Activated CD4-positive, alpha-beta T cell treated with anti-CD3 and anti-CD28 coated beads, Interleukin-2, amount 10 ng/mL, durations not matched to agents 7 days and 5 days (primary cell): ENCODE data around the gene FXYD1. TPM values are rescaled to one million over a fixed set of nuclear protein-coding genes. Genes with fewer than 3 reads are reported as not detected.

ENCODE experiments used
- CTCF ChIA-PET: fragments of 350-600 bp; sonication (Branson Sonifier 250); formaldehyde crosslinking; loops from one replicate; lab custom pipeline; 2021; ENCODE audit warnings: antibody characterized with exemption; lab: Charles Lee
- POLR2A ChIA-PET: fragments of 350-600 bp; sonication (Branson Sonifier 250); formaldehyde crosslinking; loops from one replicate; lab custom pipeline; 2021; ENCODE audit warnings: antibody characterized with exemption; lab: Charles Lee
- DNase-seq: peaks from one replicate; pipeline ENCODE4 v3.0.0-alpha.2; 2020
- H3K27ac Mint-ChIP-seq: one replicate; pipeline ENCODE4 v1.8.0; 2021; ENCODE audit warnings: mild to moderate bottlenecking, moderate library complexity, mixed read lengths
- H3K27me3 Mint-ChIP-seq: one replicate; pipeline ENCODE4 v1.8.0; 2021; ENCODE audit warnings: mixed read lengths
- H3K36me3 Mint-ChIP-seq: one replicate; pipeline ENCODE4 v1.8.0; 2021; ENCODE audit warnings: low read depth, mixed read lengths
- H3K4me1 Mint-ChIP-seq: one replicate; pipeline ENCODE4 v1.8.0; 2021; ENCODE audit warnings: mixed read lengths
- H3K4me3 Mint-ChIP-seq: one replicate; pipeline ENCODE4 v1.8.0; 2021; ENCODE audit warnings: mild to moderate bottlenecking, moderate library complexity, mixed read lengths
- H3K9me3 Mint-ChIP-seq: one replicate; pipeline ENCODE4 v1.8.0; 2021; ENCODE audit warnings: mixed read lengths
- total RNA-seq, 2 experiments: library from RNA; stranded (reverse); gene quantifications; one replicate each; pipeline ENCODE4 v1.2.3, GENCODE V29; 2021

FXYD1 gene
- total RNA-seq, 2 experiments from 2014 or later, result 1.0 to 1.8 TPM

DNA sequence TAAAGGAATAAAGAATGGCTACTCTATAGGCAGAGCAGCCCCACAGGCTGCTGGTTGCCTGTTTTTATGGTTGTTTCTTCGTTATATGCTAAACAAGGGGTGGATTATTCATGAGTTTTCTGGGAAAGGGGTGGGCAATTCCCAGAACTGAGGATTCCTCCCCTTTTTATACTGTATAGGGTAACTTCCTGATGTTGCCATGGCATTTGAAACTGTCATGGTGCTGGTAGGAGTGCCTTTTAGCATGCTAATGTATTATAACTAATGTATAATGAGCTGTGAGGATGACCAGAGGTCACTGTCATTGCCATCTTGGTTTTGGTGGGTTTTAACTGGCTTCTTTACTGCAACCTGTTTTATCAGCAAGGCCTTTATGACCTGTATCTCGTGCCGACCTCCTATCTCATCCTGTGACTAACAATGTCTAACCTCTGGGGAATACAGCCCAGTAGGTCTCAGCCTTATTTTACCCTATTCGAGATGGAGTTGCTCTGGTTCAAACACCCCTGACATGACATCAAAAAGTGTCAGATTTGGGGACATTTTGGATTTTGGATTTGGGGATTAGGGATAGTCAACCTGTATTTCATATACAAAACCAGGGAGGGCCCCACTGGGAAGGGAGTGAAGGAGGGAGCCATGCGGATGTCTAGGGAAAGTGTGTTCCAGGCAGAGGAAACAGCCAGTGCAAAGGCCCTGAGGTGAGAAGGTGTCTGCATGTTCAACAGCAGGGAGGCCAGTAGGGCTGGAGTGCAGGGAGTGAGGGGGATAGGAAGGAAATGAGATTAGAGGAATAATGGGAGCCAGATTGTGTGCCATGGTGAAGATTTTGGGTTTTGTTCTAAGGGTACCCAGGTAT lies 26.8 kb downstream of the FXYD1 start:
- no peak for DNase-seq
- Mint-ChIP-seq H3K9me3 (peaks cover 51% of the 10 kb centered on the region), H3K36me3 (peaks cover 98% of the 10 kb centered on the region), H3K4me1 (peaks cover 48% of the 10 kb centered on the region), H3K27ac (peak overlapping the region; percentile 63), H3K4me3 (no peak overlapping the region), H3K27me3 (no peaks in the 10 kb centered on the region)
- ChIA-PET CTCF (interaction anchor here (3.2 kb wide), 1 partner anchor 12 kb away, joined by 14 read pairs; the partner anchor contains the start of gene FXYD5), POLR2A (no interaction called here)

DNA sequence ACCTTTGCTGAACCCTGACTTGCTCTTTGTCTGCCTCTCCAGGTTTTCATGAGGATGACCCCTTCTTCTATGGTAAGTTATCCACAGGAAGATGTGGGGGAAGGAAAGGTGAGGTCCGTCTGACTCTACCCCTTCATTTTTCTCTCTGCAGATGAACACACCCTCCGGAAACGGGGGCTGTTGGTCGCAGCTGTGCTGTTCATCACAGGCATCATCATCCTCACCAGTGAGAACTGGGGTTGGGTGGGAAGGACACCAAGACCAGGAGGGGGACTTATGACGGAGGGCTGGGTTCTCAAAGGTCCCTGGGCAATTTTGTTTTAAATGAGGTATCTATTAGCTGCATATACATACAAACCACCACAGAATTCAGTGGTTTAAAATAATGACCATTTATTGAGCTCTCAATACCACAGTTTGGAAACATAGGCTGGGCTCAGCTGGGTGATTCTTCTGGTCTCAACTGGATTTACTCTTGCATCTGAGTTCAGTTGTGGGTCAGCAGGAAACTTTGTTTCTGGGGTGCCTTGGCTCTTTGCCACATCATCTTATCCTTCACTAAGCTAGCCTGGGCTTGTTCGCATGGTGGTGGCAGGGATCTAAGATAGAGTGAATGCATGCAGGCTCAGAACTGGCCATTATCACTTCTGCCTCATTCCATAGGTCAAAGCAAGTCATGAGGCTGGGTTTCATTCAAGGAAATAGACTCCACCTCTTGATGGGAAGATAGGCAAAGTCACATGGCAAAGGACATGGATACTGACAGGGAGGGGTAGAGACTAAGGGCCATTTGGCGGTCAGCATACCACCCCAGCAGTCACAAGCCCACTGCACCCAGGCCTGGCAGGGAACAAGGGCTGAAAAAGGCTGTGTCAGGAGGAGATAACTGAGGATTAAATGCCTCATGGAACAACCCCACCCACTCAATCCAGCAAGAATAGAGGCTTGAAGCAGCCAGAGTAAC lies 27.8 kb downstream of the FXYD1 start:
- H3K9me3 Mint-ChIP-seq, result peaks cover 48% of the 10 kb centered on the region
- CTCF ChIA-PET, result interaction anchor here (0.6 to 3.2 kb wide), 2 partner anchors 13 to 23 kb away, joined by 4 to 14 read pairs; partner anchors contain the start of genes FXYD5 and FXYD7
- H3K27me3 Mint-ChIP-seq, result no peaks in the 10 kb centered on the region
- H3K4me3 Mint-ChIP-seq, result peak overlapping the region; percentile 32
- peaks cover 95% of the 10 kb centered on the region for H3K36me3 Mint-ChIP-seq
- DNase-seq, result no peak
- peak overlapping the region; percentile 91 for H3K27ac Mint-ChIP-seq
- POLR2A ChIA-PET, result no interaction called here
- peaks cover 51% of the 10 kb centered on the region for H3K4me1 Mint-ChIP-seq

- Mint-ChIP-seq H3K36me3 (peaks cover 93% of the 10 kb centered on the region), H3K27me3 (no peaks in the 10 kb centered on the region), H3K4me3 (no peak overlapping the region), H3K27ac (peak overlapping the region; percentile 91), H3K9me3 (peaks cover 44% of the 10 kb centered on the region), H3K4me1 (peaks cover 51% of the 10 kb centered on the region)
- peak; percentile 27 for DNase-seq
- POLR2A ChIA-PET, result no interaction called here
- CTCF ChIA-PET, result interaction anchor here (1.6 to 3.2 kb wide), 2 partner anchors 12 to 14 kb away, joined by 4 to 14 read pairs; partner anchors contain the start of gene FXYD5
Observed at GRCh38 chr19:35167251-35168119, 28.9 kb downstream of the FXYD1 start.

DNA sequence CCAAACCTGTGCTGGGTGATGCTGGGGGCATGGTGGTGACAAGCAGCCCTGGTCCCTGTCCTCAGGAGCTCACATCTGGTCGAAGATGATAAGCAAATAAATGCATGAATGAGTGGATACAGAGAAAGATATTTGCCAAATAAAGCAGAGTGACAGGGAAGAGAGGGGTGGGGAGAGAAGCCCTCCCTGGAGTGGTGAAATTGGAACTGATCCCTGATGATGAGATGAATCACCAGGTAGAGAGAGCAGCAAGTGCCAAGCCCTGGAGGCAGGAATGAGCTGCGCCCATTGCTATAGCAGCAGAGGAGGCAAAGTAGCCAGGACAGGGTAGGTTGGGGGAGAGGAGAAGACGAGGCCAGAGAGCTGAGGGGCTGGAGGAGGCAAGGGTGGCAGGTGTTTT lies 29.6 kb downstream of the FXYD1 start:
- Mint-ChIP-seq H3K36me3 (peaks cover 93% of the 10 kb centered on the region), H3K4me1 (peaks cover 51% of the 10 kb centered on the region), H3K4me3 (no peak overlapping the region), H3K27me3 (no peaks in the 10 kb centered on the region), H3K27ac (peak overlapping the region; percentile 87), H3K9me3 (peaks cover 39% of the 10 kb centered on the region)
- ChIA-PET POLR2A (no interaction called here), CTCF (interaction anchor here (1.6 to 3.2 kb wide), 2 partner anchors 12 to 15 kb away, joined by 4 to 14 read pairs; partner anchors contain the start of gene FXYD5)
- DNase-seq, result no peak

DNA sequence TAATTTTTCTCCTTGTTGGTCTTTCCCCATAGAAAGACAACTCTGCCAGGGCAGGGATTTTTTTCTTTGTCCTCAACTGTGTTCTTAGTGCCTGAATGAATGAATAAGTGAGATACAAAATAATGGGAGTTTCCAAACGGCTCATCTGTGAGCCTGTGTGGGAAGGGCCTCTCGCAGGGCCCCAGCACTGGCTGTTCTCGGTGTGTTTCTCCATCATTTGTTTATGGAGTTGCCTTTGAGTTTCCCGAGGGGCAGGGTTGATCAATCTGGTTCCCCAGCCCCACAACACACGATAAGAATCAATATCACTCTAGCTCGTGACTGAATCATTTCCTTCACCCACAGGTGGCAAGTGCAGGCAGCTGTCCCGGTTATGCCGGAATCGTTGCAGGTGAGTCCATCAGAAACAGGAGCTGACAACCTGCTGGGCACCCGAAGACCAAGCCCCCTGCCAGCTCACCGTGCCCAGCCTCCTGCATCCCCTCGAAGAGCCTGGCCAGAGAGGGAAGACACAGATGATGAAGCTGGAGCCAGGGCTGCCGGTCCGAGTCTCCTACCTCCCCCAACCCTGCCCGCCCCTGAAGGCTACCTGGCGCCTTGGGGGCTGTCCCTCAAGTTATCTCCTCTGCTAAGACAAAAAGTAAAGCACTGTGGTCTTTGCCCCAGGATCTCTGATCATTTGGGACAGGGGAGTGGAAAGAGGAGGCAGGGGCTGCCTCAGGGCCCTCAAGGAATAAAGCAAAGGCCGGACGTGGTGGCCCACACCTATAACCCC lies 30.8 kb downstream of the FXYD1 start:
- CTCF ChIA-PET, result interaction anchor here (1.0 to 1.6 kb wide), 2 partner anchors 10 to 64 kb away, joined by 4 read pairs; no protein-coding TSS in a partner anchor
- peaks cover 88% of the 10 kb centered on the region for H3K36me3 Mint-ChIP-seq
- H3K4me1 Mint-ChIP-seq, result peaks cover 55% of the 10 kb centered on the region
- peak overlapping the region; percentile 50 for H3K27ac Mint-ChIP-seq
- POLR2A ChIA-PET, result no interaction called here
- DNase-seq, result no peak
- no peak overlapping the region for H3K4me3 Mint-ChIP-seq
- peaks cover 28% of the 10 kb centered on the region for H3K9me3 Mint-ChIP-seq
- H3K27me3 Mint-ChIP-seq, result no peaks in the 10 kb centered on the region

DNA sequence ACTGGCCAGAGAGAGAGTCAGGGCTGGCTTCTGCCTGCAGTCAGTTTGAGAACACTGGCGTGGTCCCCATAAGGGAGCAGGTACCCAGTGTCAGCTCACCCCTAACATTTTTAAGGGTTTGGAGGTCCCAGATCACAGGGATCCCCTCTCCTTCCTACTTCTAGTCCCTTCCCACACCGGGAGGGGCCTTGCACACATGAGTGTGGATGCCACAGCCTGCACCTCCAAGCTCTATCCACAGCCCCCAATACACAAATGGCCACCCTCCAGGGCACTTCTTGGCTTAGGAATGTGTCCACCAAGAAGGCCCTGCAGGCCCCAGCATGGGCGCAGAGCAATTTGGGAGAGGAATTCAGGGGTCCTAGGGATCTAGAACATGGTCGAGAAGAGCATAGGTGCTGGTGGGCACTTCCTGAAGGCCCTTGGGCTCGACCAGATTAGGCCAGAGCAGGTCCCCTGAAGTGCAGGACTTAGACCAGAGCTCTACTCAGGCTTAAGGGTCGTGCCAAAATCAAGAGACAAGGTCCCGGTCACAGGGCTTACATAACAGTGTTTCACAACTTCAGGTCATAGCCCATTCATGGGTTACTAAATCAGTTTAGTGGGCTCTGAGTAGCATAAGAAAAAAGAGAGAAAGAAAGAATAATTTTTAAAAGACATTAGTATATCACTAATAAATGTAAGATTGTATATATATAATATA lies 31.9 kb downstream of the FXYD1 start:
- H3K4me3 Mint-ChIP-seq, result no peak overlapping the region
- ChIA-PET POLR2A (no interaction called here), CTCF (interaction anchor here (1.0 kb wide), 1 partner anchor 63 kb away, joined by 4 read pairs; no protein-coding TSS in a partner anchor)
- peak overlapping the region; percentile 74 for H3K27ac Mint-ChIP-seq
- peaks cover 81% of the 10 kb centered on the region for H3K36me3 Mint-ChIP-seq
- H3K9me3 Mint-ChIP-seq, result peaks cover 19% of the 10 kb centered on the region
- no peaks in the 10 kb centered on the region for H3K27me3 Mint-ChIP-seq
- peaks cover 54% of the 10 kb centered on the region for H3K4me1 Mint-ChIP-seq
- DNase-seq, result peak; percentile 5

- Mint-ChIP-seq H3K4me1 (peaks cover 47% of the 10 kb centered on the region), H3K27ac (peak overlapping the region; percentile 80), H3K36me3 (peaks cover 69% of the 10 kb centered on the region), H3K9me3 (peaks cover 8% of the 10 kb centered on the region), H3K27me3 (no peaks in the 10 kb centered on the region), H3K4me3 (no peak overlapping the region)
- CTCF ChIA-PET, result interaction anchor here (1.2 to 1.4 kb wide), 2 partner anchors 9 to 10 kb away, joined by 3 read pairs; no protein-coding TSS in a partner anchor
- POLR2A ChIA-PET, result no interaction called here
- peak; percentile 27 for DNase-seq
Observed at GRCh38 chr19:35171730-35172129, 33.1 kb downstream of the FXYD1 start.

DNA sequence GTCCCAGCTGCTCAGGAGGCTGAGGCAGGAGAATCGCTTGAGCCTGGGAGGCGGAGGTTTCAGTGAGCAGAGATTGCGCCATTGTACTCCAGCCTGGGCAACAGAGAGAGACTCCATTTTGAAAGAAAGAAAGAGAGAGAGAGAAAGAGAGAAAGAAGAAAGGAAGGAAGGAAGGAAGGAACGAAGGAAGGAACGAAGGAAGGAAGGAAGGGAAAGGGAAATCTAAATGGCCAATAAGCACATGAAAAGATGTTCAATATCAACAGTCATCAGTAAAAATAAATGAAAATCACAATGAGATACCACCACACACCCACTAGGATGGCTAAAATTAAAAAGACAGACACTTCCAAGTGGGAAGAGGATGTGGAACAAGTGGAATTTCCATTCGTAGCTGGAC lies 35.6 kb downstream of the FXYD1 start:
- H3K36me3 Mint-ChIP-seq, result peaks cover 56% of the 10 kb centered on the region
- H3K9me3 Mint-ChIP-seq, result peaks cover 14% of the 10 kb centered on the region
- no peak overlapping the region for H3K27ac Mint-ChIP-seq
- peaks cover 47% of the 10 kb centered on the region for H3K4me1 Mint-ChIP-seq
- DNase-seq, result peak; percentile 1
- no peaks in the 10 kb centered on the region for H3K27me3 Mint-ChIP-seq
- ChIA-PET CTCF (interaction anchor here (0.6 to 1.3 kb wide), 4 partner anchors 17 to 1356 kb away, joined by 3 to 5 read pairs (median 4); no protein-coding TSS in a partner anchor), POLR2A (no interaction called here)
- H3K4me3 Mint-ChIP-seq, result no peak overlapping the region

DNA sequence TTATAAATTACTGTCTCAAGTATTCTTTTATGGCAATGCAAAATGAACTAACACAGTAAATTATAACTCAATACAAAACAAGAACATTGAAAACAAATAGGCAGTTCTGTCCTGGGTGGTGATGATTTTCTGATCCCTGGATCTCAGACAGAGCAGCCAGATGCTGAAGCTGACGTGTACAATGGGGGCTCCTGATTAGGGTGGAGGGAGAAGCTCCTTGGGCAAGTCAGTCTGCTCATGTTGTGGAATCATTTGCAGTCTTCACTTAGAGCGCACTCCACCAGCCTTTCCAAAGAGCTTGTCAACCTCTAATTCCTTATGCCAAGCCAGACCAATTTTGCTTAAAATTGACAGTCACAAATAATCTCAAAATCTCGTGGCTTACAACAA lies 37.6 kb downstream of the FXYD1 start:
- POLR2A ChIA-PET, result no interaction called here
- CTCF ChIA-PET, result interaction anchor here (2.2 kb wide), 1 partner anchor 22 kb away, joined by 12 read pairs; no protein-coding TSS in a partner anchor
- H3K27me3 Mint-ChIP-seq, result no peaks in the 10 kb centered on the region
- no peak overlapping the region for H3K27ac Mint-ChIP-seq
- DNase-seq, result no peak
- no peak overlapping the region for H3K4me3 Mint-ChIP-seq
- H3K36me3 Mint-ChIP-seq, result peaks cover 39% of the 10 kb centered on the region
- H3K4me1 Mint-ChIP-seq, result peaks cover 51% of the 10 kb centered on the region
- peaks cover 14% of the 10 kb centered on the region for H3K9me3 Mint-ChIP-seq

DNA sequence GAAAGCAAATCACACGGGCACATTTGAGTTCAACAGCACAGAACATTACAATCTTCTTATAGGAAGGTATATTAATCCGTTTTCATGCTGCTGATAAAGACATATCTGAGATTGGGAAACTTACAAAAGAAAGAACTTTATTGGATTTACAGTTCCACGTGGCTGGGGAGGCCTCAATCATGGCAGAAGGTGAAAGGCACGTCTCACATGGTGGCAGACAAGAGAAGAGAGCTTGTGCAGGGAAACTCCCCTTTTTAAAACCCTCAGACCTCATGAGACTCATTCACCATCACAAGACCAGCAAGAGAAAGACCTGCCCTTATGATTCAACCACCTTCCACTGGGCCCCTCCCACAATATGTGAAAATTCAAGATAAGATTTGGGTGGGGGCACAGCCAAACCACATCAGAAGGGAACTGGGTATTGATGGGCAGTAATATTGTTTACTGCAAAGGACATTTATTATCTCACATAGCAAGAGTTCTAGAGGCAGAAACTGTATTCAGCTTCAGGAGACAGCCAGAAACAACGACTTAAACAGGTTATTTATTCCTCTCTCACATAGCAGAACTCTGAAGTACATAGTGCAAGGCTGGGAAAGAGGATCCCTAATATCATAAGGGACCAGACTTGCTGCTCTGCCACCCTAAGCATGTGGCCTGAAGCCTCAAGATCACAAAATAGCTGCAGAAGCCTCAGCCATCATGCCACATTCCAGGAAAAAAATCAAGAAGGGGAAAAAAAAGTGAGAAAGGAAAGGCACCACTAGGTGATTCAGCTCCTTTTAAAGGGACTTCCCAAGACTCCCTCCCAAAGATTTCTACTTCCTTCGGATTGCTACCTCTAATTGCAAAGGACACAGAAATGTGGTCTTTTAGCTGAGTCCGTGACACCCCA lies 39.0 kb downstream of the FXYD1 start:
- no peak overlapping the region for H3K27ac Mint-ChIP-seq
- H3K27me3 Mint-ChIP-seq, result no peaks in the 10 kb centered on the region
- H3K36me3 Mint-ChIP-seq, result peaks cover 27% of the 10 kb centered on the region
- no peak overlapping the region for H3K4me3 Mint-ChIP-seq
- DNase-seq, result peak; percentile 5
- ChIA-PET CTCF (interaction anchor here (1.3 to 2.2 kb wide), 2 partner anchors 21 to 24 kb away, joined by 3 to 12 read pairs; no protein-coding TSS in a partner anchor), POLR2A (interaction anchor here (0.6 kb wide), 1 partner anchor 47 kb away, joined by 3 read pairs; no protein-coding TSS in a partner anchor)
- H3K4me1 Mint-ChIP-seq, result peaks cover 44% of the 10 kb centered on the region
- H3K9me3 Mint-ChIP-seq, result peaks cover 11% of the 10 kb centered on the region
